ENCODE measurements around the gene AK8. TPM values are rescaled to one million over a fixed set of nuclear protein-coding genes. Genes with fewer than 3 reads are reported as not detected.

The AK8 gene
- polyA plus RNA-seq, 3 donors: 0.08 TPM; not detected in 2

- no peaks in the 10 kb centered on the region for H4K20me1 ChIP-seq (ENCODE audit: insufficient read depth, low read length)
- H3K27ac ChIP-seq (ENCODE audit: low read depth in 1 of 2, low read length in 2 of 2): peak overlapping the region; percentile 52 to 94
- peak; percentile 78 for TF ChIP-seq CTCF (IDR thresholded peaks at IDR 0.05)
- H3K9ac ChIP-seq (ENCODE audit: insufficient read depth, low read length, poor library complexity, severe bottlenecking): peak overlapping the region; percentile 89
- H3K4me1 ChIP-seq (ENCODE audit: control insufficient read depth in 1 of 2, insufficient read depth in 2 of 2, low read length in 2 of 2): peaks cover 7 to 19% of the 10 kb centered on the region in 2 donors
- peaks cover 0 to 4% of the 10 kb centered on the region in 2 donors for H3K36me3 Mint-ChIP-seq
- H3K27ac Mint-ChIP-seq: peak overlapping the region; percentile 85 to 97 (median 94)
- H3K4me2 ChIP-seq (replicated peaks; ENCODE audit: extremely low read depth, low read length, poor library complexity, severe bottlenecking): peak overlapping the region; percentile 92
- H2AFZ ChIP-seq (ENCODE audit: insufficient read depth, low read depth, low read length, poor library complexity, severe bottlenecking): peak overlapping the region; percentile 98
- H3K4me3 ChIP-seq (replicated peaks in 1 of 3; ENCODE audit: low read depth in 2 of 3, low read length in 3 of 3): peak overlapping the region; percentile 73 to 100 (median 97)
- peaks cover 0 to 8% (median 6%) of the 10 kb centered on the region in 3 donors for H3K27me3 Mint-ChIP-seq (ENCODE audit: low read depth in 3 of 3)
- peak overlapping the region; percentile 99 to 100 for H3K4me3 Mint-ChIP-seq
- WGBS (ENCODE audit: insufficient coverage): under 1% methylated on average over 21 of the region's 25 CpGs
- no peaks in the 10 kb centered on the region for H3K79me2 ChIP-seq (ENCODE audit: insufficient read depth, low read length)
- H3K27me3 ChIP-seq (ENCODE audit: control insufficient read depth in 2 of 2, insufficient read depth in 2 of 2, low read length in 2 of 2): no peaks in the 10 kb centered on the region
- no peaks in the 10 kb centered on the region for H3K36me3 ChIP-seq (replicated peaks in 1 of 2; ENCODE audit: control insufficient read depth in 1 of 2, insufficient read depth in 2 of 2, low read length in 2 of 2)
- peak; percentile 35 to 60 (median 53) for DNase-seq
- peaks cover 12% of the 10 kb centered on the region for H3K4me1 Mint-ChIP-seq
- peaks cover 2 to 10% (median 8%) of the 10 kb centered on the region in 7 donors for H3K9me3 Mint-ChIP-seq
- intact Hi-C loops (cut with micrococcal nuclease): loop anchor here in 1 of 2 donors (1.0 kb wide), 1 partner anchor 31 kb away; no protein-coding TSS in a partner anchor
- peaks cover 0 to 9% of the 10 kb centered on the region in 2 donors for H3K9me3 ChIP-seq (replicated peaks in 1 of 2; ENCODE audit: control insufficient read depth in 1 of 2, insufficient read depth in 1 of 2, low read length in 2 of 2)
Measured at GRCh38 chr9:132768932-132769905, 108.9 kb downstream of the AK8 start.

- Mint-ChIP-seq H3K27me3 (ENCODE audit: low read depth in 3 of 3) (peaks cover 4 to 15% (median 6%) of the 10 kb centered on the region in 3 donors), H3K36me3 (no peaks in the 10 kb centered on the region), H3K4me1 (no peaks in the 10 kb centered on the region), H3K4me3 (no peak overlapping the region), H3K27ac (no peak overlapping the region), H3K9me3 (peaks cover 0 to 3% (median 0%) of the 10 kb centered on the region in 7 donors)
- no peak overlapping the region for H2AFZ ChIP-seq (ENCODE audit: insufficient read depth, low read depth, low read length, poor library complexity, severe bottlenecking)
- WGBS (ENCODE audit: insufficient coverage): 79% methylated on average over 2 of the region's 3 CpGs
- no peaks in the 10 kb centered on the region for H3K79me2 ChIP-seq (ENCODE audit: insufficient read depth, low read length)
- no peak for TF ChIP-seq CTCF (IDR thresholded peaks at IDR 0.05)
- peaks cover 0 to 2% of the 10 kb centered on the region in 2 donors for H3K4me1 ChIP-seq (ENCODE audit: control insufficient read depth in 1 of 2, insufficient read depth in 2 of 2, low read length in 2 of 2)
- intact Hi-C loops (cut with micrococcal nuclease): no loop called here
- no peak overlapping the region for H3K4me2 ChIP-seq (replicated peaks; ENCODE audit: extremely low read depth, low read length, poor library complexity, severe bottlenecking)
- H3K9me3 ChIP-seq (replicated peaks in 1 of 2; ENCODE audit: control insufficient read depth in 1 of 2, insufficient read depth in 1 of 2, low read length in 2 of 2): no peaks in the 10 kb centered on the region
- H3K4me3 ChIP-seq (replicated peaks in 1 of 3; ENCODE audit: low read depth in 2 of 3, low read length in 3 of 3): no peak overlapping the region
- no peaks in the 10 kb centered on the region for H4K20me1 ChIP-seq (ENCODE audit: insufficient read depth, low read length)
- no peaks in the 10 kb centered on the region for H3K27me3 ChIP-seq (ENCODE audit: control insufficient read depth in 2 of 2, insufficient read depth in 2 of 2, low read length in 2 of 2)
- H3K9ac ChIP-seq (ENCODE audit: insufficient read depth, low read length, poor library complexity, severe bottlenecking): no peak overlapping the region
- no peak for DNase-seq
- no peaks in the 10 kb centered on the region for H3K36me3 ChIP-seq (replicated peaks in 1 of 2; ENCODE audit: control insufficient read depth in 1 of 2, insufficient read depth in 2 of 2, low read length in 2 of 2)
- no peak overlapping the region for H3K27ac ChIP-seq (ENCODE audit: low read depth in 1 of 2, low read length in 2 of 2)
Measured at GRCh38 chr9:132763574-132763973, 114.5 kb downstream of the AK8 start.
